GDM1 (cell line): ENCODE measurements around the gene C2orf78.
A peak's percentile ranks its signal among the peaks of the same experiment; 100 is the strongest.

ENCODE experiments used
- DNase-seq: peaks from one replicate; lab custom pipeline; 2025; lab: John Stamatoyannopoulos, UW

The C2orf78 gene

DNA sequence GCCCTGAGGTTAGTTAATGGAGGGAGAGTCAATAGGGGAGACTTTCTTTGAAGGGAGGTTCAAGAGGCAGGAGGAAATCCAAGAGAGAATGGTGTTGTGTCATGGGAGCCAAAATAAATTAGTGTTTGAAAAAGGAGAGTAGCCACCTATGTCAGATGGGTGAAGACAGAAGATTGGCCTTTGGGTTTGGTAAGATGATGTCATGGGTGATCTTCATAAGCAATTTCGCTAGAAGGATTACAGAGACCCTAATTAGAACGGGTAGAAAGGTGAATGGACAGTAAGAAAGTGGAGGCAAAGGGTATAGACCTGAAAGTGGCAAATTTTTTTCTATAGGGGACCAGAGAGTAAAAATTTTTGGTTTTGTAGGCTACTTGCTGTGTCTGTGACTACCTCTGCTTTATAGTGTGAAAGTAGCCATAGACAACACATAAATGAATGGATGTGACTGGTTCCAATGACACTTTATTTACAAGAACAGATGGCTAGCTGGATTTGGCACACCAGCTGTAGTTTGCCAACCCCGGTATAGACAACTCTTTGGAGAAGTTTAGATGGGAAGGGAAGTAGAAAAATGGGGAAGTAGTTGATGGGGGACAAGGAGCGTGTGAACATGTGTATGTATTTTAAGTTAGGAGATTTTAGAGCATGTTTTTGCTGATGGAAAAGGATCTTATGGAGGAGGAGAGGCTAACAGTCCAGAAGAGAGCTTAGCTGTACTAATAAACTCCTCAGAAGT is 54.0 kb downstream of the C2orf78 start:
- DNase-seq, result peak; percentile 22

DNA sequence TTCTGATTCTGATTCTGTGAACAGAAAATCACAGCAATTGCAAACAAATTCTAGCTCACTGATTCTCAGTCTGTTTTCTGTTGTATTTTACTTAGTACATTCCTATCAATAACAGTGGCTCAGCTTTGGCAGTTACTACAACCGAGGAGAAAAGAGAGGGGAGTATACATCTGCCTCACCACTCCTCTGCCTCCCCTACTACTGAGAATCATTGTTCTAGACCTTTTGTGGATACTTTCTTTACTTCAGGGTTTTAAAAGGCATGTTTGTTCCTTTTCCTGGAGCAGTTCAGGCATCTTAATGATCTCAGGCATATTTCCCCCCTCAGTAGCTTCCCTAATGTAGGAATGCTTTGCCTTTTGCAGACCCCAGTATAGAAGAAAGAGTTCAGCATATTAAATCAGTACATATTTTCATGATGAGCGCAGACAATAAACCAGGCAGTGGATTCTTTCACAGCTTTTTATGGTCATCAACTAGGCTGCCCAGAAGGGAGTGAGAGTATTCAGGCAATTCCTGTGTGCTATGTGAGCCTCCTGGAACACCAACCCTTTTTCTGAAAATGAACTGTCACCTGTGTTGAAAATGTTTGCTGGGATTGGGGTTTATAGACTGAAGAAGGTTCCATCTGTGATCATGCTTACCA is 55.0 kb downstream of the C2orf78 start:
- no peak for DNase-seq

DNA sequence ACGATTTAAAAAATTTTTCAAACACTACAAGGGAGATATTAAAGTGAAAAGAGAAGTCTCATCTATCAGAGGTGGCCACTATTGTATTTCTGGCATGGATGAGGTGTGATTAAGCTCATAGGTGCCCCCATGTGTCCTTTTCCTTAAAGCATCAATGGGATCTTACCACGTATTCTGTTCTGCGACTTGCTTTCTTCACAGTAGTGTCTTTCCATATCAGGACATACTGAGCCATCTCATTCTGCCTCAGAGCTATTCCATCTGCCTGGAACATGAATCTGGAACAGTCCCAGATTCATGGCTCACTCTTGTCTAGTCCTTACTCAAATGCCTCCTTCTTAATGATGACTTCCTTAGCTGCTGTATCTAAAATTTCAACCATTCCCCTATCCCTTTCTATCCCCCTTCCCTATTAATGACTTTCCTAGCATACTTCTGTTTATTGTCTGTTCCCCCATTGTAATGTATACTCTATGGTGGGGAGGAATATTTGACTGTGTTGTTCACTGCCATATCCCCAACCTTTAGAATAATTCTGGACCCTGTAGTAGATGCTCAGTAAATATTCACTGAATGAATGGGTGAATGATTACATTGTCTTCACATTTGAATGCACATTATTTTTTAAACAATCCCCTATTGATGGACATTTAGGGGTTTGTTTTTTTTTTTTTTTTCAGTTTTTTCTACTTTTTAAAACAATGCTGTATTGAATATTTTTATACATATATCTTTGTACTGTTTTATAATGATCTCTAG is 55.8 kb downstream of the C2orf78 start:
- no peak for DNase-seq

DNA sequence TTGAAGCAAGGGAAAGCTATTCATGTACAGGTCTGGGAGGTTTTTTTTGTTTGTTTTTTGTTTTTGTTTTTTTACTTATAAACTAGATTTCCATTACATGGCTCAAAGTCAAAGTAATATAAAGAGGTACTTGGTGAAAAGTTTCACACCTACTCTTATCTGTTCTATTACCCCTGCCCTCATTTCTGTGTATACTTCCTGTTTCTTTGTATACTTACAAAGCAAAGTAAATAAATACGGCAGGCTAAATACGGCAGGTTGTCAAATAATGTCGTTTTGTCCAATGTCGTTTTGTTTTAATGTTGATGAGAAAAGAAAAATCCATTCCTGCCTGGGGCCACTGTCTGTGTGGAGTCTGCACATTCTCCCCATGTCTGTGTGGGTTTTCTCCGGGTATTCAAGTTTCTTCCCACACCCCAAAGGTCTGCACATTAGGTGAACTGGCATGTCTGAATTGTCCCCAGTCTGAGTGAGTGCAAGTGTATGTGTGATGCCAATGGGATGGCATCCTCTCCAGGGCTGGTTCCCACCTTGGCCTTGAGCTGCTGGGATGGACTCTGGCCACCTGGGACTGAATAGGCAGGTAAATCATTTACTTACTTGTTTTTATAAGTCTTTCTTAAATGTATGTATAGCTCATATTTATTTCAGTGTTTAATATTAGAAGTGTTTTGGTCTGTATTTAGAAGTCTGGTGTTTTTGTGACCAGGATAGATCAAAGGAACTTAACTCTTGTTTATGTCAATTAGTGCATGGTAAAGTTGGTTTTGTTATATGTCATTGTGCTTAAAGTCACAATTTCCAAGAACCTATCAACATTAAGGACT is 58.1 kb downstream of the C2orf78 start:
- no peak for DNase-seq

DNA sequence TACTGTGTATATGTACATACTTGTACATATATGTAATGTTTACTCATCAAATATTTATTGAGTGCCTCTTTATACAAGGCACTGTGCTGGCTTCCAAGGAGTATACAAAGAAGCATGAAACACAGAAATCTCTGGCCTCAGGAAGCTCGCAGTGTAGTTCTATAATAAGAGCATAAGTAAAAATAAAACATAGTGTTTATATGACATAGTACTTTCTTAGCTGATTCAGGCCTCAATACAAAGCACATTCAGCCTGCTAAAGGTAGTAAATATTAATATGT is 58.7 kb downstream of the C2orf78 start:
- DNase-seq, result no peak

DNA sequence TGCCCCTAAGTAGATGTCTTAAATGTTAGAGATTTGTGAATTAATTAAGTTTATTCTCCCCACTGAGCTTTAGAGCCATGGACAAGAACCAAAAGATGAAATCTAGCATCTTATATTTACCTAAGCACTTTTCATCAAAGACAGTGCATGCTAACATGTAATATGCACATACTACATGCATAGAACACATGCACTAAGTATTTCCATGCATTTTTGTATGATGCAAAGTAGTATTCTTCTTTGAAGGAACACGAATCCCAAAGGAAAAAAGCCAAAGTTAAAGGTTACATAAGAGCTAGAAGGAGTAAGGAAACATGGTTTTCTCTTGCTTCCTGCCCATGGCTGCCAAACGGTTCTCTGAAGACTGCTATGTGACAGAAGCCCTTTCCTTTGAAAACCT is 60.1 kb downstream of the C2orf78 start:
- DNase-seq, result no peak

DNA sequence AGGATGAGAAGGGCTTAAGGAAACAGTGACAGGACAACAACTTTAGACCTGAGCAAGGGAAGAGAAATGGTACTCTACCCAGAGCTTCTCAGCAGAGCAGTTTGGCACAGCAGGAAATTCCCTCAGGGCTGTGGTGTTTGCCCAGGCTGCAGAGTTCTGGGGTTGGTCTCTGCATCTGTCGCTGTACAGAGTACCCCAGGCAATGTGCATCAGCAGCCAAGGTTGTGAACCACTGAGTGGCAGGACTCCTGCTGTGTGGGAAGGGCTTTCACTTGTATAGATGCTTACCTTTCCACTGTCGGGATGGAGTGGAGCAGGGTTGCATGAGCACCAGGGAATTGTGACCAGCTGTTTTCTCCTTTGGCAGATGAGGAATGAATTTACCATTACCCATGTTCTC is 66.0 kb downstream of the C2orf78 start:
- DNase-seq, result no peak

DNA sequence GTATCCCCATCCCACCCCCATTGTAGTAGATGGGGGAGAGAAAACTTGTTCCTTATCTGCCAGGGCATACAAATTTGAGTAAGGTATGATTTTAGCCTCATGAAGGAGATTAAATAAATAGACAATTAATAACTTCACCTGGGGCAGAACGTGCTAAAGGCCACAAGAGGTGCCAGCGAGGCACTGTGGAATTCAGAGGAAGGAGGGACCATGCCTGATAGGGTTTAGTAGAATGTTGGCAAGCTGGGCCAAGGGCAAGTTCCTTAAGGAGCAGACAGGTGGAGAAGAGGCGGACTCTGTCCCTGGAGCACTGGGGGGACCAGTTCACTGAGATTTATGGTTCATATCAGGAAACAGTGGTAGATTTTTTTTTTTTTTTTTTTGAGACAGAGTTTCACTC is 67.3 kb downstream of the C2orf78 start:
- no peak for DNase-seq

DNA sequence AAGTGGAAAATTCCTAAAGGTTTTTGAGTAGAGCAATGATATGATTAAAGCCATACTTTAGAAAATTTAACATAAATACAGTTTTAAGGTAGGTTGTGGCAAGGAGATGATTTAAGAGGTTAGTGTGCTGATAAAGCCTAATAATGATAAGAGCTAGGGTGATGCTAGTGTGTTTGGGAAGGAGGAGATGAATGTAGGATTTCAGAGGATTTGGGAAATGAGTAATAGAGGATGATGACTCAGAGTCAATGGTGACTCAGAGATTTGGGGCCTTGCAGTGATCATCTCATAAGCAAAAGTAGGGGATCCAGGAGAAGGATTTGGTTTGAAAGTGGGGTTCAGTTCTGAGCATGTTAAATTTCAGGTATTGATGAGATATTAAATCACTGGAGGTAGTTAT is 68.0 kb downstream of the C2orf78 start:
- no peak for DNase-seq

DNA sequence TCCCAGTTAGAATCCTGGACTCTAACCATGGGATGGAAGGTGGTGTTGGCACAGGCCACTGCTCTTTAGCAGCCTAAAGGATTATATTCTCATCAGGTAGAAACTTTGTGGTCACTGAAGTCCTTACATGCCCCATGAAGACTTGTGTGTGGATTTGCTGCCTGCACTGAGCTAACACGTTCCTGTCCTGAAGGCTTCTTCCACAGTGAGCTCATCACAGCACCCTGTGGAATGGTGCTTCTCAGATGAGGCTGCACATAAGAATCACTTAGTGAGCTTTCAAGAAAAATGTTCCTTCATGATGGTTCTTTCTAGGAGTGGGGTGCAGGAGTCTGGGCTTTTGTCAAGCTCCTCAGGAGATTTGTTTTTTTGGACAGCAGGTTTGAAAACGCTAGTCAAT is 71.5 kb downstream of the C2orf78 start:
- no peak for DNase-seq

DNA sequence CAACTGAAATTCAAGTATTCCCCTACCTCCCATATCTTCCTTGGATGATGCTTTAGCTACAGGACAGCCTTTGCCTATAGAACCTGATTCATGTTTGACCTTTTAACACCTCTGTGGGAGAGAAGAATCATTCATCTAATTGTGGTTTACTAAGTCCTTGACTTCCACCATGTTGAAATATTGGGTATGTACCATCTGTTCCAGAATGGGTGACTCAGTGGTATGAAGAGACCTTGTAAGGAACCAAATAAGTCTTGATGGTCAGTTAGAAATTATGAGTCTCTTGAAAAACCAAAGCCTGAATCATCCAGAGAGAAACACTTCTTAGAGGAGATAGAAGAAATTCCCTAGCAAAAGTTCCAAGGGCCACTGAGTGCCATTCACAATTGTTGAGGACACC is 72.2 kb downstream of the C2orf78 start:
- DNase-seq, result no peak

DNA sequence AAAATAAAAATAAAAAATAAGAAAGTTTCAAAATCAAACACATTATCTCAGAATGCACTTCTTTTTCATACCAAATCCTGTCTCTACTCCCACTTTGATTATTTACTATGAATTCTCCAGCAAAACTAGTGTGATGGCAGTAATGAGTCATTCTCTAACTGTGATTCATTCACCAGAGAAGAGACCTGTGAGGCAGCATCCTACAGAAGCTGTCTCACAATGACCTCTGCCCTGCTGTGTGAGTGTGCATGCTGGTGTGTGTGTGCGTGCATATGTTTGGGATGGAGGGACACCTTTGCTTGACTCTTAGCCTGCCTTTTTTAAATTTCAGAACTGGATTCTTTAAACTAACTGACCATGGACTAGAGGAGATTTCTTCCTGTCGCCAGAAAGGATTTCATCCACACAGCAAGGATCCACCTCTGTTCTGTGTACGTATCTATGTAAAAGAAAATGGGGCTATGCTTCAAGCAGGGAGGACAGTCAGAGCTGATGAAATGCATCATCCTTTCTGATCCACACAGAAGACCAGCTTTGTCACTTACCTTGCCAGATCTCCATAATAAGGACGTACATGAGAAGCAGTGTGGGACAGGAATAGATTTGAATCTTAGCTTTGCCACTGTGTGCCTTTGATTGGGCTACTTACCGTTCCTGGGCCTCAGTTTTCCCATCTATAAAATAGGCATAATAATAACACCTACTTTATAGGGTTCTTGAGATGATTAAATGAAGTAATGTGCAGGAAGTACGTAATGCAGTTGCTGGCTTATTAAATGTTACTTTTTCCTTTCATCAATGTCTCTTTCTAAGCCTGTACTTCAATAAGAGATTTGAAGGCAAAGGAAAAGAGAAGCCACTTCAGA is 76.0 kb downstream of the C2orf78 start:
- DNase-seq, result no peak

DNA sequence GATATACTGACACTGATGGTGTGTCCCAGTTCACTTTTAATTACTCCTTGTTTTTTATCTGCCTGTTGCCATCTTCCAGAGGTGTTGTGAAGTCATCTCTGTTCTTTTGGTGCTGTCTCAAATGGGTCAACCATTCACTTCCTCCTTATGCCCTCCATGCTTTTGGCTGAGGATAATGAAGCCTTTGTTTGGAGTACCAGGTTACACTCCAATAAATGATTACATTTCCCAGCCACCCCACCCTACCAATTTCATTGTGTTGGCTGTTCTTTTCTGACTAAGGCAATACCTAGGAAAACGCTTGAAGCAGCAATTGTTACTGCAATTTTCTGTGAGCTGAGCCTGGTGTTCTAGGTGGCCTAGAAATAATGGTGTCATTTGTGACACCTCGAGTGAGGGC is 79.0 kb downstream of the C2orf78 start:
- DNase-seq, result no peak
